GM12874 (cell line): Measurements from ENCODE around the gene HOXD11.

Source experiments
- TF ChIP-seq, protein P1 (sequence below): IDR thresholded peaks from 2 replicates; pipeline ENCODE4 v1.5.1; 2011; ENCODE audit warnings: low read depth, mild to moderate bottlenecking, control low read depth, low read length, moderate library complexity; ENCODE audit not compliant: insufficient read depth

HOXD11 gene

DNA sequence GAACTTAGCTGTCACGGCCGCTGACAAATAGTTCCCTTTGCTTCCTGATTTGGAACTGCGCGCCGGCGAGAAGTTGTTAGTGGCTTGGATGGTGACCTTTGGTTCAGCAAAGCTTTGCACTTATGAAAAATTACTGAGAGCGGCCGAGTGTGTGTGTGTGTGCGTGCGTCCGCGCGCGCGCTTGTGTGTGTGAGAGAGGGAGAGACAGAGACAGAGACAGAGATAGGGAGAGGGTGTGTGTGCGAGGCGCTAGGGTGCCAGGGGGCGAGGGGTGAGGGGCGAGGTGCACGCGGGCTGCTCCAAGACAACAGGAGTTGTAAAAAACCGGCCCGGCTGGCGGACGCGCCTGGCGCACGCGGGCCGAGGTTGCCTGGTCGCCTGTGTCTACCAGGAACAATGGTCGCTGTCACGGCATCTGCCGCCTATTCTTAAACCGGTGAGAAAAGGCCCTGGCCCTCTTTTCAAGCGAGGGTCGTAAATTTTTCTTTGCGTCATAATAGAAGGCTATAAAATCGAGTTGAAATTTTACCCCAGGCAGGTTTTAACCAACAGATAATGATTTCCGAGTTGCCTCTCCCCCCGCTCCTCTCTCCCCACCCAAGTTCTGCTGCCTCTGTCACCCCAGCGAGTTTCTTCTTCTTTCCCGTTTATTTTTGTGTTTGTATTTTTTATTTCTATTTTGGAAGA lies 50.6 kb downstream of the HOXD11 start:
- TF ChIP-seq, protein P1, sequence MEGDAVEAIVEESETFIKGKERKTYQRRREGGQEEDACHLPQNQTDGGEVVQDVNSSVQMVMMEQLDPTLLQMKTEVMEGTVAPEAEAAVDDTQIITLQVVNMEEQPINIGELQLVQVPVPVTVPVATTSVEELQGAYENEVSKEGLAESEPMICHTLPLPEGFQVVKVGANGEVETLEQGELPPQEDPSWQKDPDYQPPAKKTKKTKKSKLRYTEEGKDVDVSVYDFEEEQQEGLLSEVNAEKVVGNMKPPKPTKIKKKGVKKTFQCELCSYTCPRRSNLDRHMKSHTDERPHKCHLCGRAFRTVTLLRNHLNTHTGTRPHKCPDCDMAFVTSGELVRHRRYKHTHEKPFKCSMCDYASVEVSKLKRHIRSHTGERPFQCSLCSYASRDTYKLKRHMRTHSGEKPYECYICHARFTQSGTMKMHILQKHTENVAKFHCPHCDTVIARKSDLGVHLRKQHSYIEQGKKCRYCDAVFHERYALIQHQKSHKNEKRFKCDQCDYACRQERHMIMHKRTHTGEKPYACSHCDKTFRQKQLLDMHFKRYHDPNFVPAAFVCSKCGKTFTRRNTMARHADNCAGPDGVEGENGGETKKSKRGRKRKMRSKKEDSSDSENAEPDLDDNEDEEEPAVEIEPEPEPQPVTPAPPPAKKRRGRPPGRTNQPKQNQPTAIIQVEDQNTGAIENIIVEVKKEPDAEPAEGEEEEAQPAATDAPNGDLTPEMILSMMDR: no peak

DNA sequence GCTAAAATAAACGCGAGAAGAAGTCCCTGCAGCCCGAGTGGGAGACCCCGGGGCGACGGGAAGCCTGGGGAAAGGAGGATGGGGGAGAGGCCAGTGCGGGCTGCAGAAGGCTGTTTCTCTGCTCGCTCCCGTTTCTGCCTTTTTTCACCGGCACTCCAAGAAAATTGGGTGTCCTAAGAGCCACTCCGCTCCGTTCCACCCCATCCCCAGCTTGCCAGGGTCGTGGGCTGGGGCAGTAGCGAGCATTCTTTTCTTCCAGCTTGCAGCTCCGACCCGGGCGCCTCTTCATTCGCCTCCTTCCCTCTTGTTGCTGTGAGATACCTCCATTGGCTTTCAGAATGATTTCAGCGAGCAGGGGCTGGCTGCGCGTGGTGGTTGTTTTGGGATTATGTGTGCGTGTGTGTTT lies 51.1 kb downstream of the HOXD11 start:
- TF ChIP-seq, protein P1: no peak

DNA sequence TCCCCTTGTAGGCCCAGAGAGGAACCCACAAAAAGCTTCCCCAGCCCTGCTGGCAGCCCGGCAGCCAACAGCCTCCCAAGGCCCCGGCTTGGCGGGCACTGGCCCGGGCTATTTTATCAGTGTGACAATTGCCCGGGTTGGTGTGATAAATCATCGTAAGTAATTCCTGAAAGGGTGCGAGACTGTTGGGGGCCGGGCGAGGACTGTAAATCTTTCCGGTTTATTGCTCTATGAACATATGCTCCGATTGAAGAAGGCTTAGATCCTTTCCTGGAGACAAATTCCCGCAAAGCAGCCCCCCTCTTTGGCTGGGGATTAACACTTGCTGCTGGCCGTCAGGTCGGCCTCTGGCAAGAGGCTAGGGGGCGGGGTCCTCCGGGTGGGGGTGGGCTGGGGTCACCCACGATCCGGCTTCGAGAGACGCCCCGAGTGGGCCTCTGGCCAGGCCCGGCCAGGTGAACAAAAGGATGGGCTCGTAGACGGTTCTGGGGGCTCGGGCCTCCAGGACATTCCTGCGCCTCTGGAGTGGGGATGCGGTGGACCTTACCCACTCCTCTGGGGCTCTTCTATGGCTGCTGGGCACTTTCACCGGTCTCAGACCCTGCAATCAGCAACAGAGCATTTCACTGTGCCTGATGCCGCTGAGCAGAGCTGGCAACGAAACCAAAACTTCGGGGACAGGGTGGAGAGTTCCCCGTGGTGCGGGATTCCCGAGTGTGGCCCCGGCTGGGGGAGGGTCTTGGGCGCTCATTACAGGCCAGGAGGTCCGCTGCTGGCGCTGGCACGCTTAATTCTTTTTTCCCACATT lies 52.0 kb downstream of the HOXD11 start:
- TF ChIP-seq, protein P1: no peak
